ENCODE measurements around the gene PKN2.

DNA sequence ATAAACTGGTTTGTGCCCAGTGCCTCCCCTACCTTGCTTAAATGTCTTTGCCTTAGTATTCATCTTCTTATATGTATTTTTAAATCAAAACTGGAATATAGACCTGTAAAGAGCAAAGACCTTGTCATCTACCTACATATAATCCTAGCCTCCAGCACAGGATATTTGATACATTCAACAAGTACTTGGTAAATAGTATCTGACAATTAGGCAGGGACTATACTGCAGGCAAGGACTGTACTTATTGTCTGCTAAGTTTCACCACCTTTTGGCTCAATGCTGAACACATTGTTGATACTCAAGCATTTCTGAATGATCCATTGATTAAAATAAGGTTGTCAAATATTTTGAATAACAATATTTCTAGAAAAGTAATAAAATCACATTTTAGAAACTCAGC is 96.4 kb downstream of the PKN2 start:
- TF ChIP-seq, protein P1, sequence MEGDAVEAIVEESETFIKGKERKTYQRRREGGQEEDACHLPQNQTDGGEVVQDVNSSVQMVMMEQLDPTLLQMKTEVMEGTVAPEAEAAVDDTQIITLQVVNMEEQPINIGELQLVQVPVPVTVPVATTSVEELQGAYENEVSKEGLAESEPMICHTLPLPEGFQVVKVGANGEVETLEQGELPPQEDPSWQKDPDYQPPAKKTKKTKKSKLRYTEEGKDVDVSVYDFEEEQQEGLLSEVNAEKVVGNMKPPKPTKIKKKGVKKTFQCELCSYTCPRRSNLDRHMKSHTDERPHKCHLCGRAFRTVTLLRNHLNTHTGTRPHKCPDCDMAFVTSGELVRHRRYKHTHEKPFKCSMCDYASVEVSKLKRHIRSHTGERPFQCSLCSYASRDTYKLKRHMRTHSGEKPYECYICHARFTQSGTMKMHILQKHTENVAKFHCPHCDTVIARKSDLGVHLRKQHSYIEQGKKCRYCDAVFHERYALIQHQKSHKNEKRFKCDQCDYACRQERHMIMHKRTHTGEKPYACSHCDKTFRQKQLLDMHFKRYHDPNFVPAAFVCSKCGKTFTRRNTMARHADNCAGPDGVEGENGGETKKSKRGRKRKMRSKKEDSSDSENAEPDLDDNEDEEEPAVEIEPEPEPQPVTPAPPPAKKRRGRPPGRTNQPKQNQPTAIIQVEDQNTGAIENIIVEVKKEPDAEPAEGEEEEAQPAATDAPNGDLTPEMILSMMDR (IDR thresholded peaks at IDR 0.05) = no peak
- no peak for TF ChIP-seq POLR2A (IDR thresholded peaks at IDR 0.05)

Data from breast epithelium (tissue), 3 donors.